Esophagus squamous epithelium (tissue), 5 donors: Measurements from ENCODE around the gene PHACTR4. TPM values are rescaled to one million over a fixed set of nuclear protein-coding genes. Genes with fewer than 3 reads are reported as not detected.

Experiments
- DNase-seq: peaks from one replicate; lab custom pipeline; 2025; lab: John Stamatoyannopoulos, UW
- H3K27ac ChIP-seq, 4 donors: fragments of 200-600 bp; sonication (generic); one replicate each; pipeline ENCODE4 v1.5.1; 2016 to 2019; ENCODE audit warnings: mild to moderate bottlenecking in 1 of 4
- H3K27me3 ChIP-seq, 4 donors: fragments of 200-600 bp; sonication (generic); 1 replicate in 3 of 4; 2 replicates in 1 of 4; pipeline versions ENCODE4 v1.5.1 to v1.6.0; 2017 to 2021; ENCODE audit warnings: antibody characterized with exemption in 1 of 4
- H3K36me3 ChIP-seq, 3 donors: fragments of 200-600 bp; sonication (generic); one replicate each; pipeline ENCODE4 v1.5.1; 2016 to 2019
- H3K4me1 ChIP-seq, 3 donors: fragments of 200-600 bp; sonication (generic); one replicate each; pipeline ENCODE4 v1.5.1; 2017 to 2019
- H3K4me3 ChIP-seq, 4 donors: fragments of 200-600 bp; sonication (generic); 1 replicate in 3 of 4; 2 replicates in 1 of 4; pipeline ENCODE4 v1.5.1; 2016 to 2019; ENCODE audit warnings: mild to moderate bottlenecking in 2 of 4, moderate library complexity in 1 of 4
- H3K9me3 ChIP-seq, 3 donors: fragments of 200-600 bp; sonication (generic); one replicate each; pipeline ENCODE4 v1.5.1; 2016 to 2019
- POLR2A ChIP-seq, 4 donors: fragments of 450-650 bp; IDR thresholded peaks; one replicate each; pipeline ENCODE4 v1.6.1; 2017; ENCODE audit warnings: antibody characterized with exemption in 4 of 4, mild to moderate bottlenecking in 4 of 4, moderate library complexity in 3 of 4
- WGBS, 2 donors: methylation state at CpG; one replicate each; pipeline ENCODE4 v1.1.5; 2018; 5-methylcytosine and 5-hydroxymethylcytosine counted together
- intact Hi-C: fragments of 100-400 bp; cut with DNase I; formaldehyde crosslinking; loops from one replicate; pipeline ENCODE4 v1.15.0; 2022
- total RNA-seq, 4 donors: library from RNA; depleted of rRNA; stranded (reverse); fragments of >200 nt; gene quantifications; one replicate each; pipeline ENCODE4 v1.1.0, GENCODE V29; 2016
- TF ChIP-seq, protein P1 (sequence below), 6 experiments: fragments of 450-650 bp in 4 of 6; fragments of 200-600 bp in 2 of 6; sonication (generic) in 2 of 6; IDR thresholded peaks; one replicate each; pipeline ENCODE4 v1.5.1; 2016 to 2019; ENCODE audit warnings: antibody characterized with exemption in 6 of 6, mild to moderate bottlenecking in 4 of 6, moderate library complexity in 4 of 6
- donor health status: DM: yes; HTN: yes; CAD: no.

Gene PHACTR4
- total RNA-seq, 4 donors from 2014 or later = 33.4 to 41.0 (median 36.3) TPM

DNA sequence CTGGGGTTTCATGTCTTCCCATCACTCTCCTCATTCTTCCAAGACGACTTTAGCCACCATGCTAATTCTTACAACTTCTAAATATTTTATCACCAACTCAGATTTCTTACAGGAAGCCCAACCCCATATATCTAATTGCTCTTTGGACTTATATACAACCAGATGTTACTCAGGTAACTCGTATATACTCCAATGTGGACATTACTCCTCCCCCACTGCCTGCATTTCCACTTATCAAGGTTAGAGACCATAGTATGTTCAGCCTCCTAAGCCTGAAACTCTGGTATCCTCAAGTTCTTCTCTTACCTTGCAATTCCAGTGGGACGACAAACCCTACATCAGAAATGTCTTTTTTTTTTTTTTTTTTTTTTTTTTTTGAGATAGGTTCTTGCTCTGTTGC, 133.6 kb downstream of the PHACTR4 start:
- H3K9me3 ChIP-seq = no peaks in the 10 kb centered on the region
- peaks cover 0 to 32% (median 3%) of the 10 kb centered on the region in 3 donors for H3K36me3 ChIP-seq
- H3K4me3 ChIP-seq = no peak overlapping the region
- peaks cover 0 to 27% (median 6%) of the 10 kb centered on the region in 3 donors for H3K4me1 ChIP-seq
- no peak for DNase-seq
- no peaks in the 10 kb centered on the region for H3K27me3 ChIP-seq
- WGBS, 2 donors = 78 to 88% methylated on average over 3 of the region's 3 CpGs
- TF ChIP-seq, protein P1, sequence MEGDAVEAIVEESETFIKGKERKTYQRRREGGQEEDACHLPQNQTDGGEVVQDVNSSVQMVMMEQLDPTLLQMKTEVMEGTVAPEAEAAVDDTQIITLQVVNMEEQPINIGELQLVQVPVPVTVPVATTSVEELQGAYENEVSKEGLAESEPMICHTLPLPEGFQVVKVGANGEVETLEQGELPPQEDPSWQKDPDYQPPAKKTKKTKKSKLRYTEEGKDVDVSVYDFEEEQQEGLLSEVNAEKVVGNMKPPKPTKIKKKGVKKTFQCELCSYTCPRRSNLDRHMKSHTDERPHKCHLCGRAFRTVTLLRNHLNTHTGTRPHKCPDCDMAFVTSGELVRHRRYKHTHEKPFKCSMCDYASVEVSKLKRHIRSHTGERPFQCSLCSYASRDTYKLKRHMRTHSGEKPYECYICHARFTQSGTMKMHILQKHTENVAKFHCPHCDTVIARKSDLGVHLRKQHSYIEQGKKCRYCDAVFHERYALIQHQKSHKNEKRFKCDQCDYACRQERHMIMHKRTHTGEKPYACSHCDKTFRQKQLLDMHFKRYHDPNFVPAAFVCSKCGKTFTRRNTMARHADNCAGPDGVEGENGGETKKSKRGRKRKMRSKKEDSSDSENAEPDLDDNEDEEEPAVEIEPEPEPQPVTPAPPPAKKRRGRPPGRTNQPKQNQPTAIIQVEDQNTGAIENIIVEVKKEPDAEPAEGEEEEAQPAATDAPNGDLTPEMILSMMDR (IDR thresholded peaks at IDR 0.05) = no peak
- TF ChIP-seq POLR2A (IDR thresholded peaks at IDR 0.05) = no peak
- H3K27ac ChIP-seq = no peak overlapping the region
- intact Hi-C loops = no loop called here

- DNase-seq = peak; percentile 89
- TF ChIP-seq, protein P1 (IDR thresholded peaks at IDR 0.05) = peak in 2 of 6 experiments; percentile 8 to 15
- peak in 3 of 4 donors; percentile 95 to 98 (median 97) for TF ChIP-seq POLR2A (IDR thresholded peaks at IDR 0.05)
- Histone ChIP-seq H3K9me3 (no peaks in the 10 kb centered on the region), H3K36me3 (peaks cover 12 to 33% (median 18%) of the 10 kb centered on the region in 3 donors), H3K4me3 (peak within 1 kb of the TSS; percentile 70 to 80 (median 76)), H3K4me1 (peaks cover 13 to 51% (median 31%) of the 10 kb centered on the region in 3 donors), H3K27me3 (no peaks in the 10 kb centered on the region), H3K27ac (peak within 1 kb of the TSS; percentile 90 to 93 (median 91))
- intact Hi-C loops = no loop called here
- 1 to 2% methylated on average over 38 to 40 of the region's 41 CpGs for WGBS, 2 donors
These were observed 136.1 kb downstream of the PHACTR4 start, which contains the start of gene RCC1 for GRCh38 chr1:28505406-28506187. RCC1 (plus strand) TSS chr1:28506043; CDS start chr1:28529867, 23,824 bp downstream.

DNA sequence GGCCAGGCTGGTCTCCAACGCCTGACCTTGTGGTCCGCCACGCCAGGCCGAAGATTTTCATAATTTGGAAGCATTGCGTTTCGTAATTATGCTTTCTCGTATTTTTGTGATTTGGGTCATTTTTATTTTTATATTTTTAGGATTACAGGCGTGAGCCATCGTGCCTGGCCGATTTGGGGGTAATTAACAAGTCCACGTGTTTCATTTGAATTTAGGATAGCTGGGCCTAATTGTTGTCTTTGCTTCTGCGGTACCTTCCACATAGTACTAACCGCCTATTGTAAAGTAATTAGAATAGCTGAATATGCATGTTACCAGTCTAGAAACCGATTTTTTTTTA, 137.3 kb downstream of the PHACTR4 start:
- DNase-seq = no peak
- intact Hi-C loops = no loop called here
- H3K4me1 ChIP-seq = peaks cover 13 to 60% (median 41%) of the 10 kb centered on the region in 3 donors

GRCh38 chr1:28507247-28507645, 137.7 kb downstream of the PHACTR4 start:
- intact Hi-C loops = no loop called here
- no peak for TF ChIP-seq POLR2A (IDR thresholded peaks at IDR 0.05)
- TF ChIP-seq, protein P1 (IDR thresholded peaks at IDR 0.05) = no peak
- Histone ChIP-seq H3K36me3 (peaks cover 17 to 48% (median 32%) of the 10 kb centered on the region in 3 donors), H3K27ac (peak overlapping the region; percentile 90 to 93 (median 91)), H3K9me3 (no peaks in the 10 kb centered on the region), H3K4me1 (peaks cover 13 to 64% (median 45%) of the 10 kb centered on the region in 3 donors), H3K4me3 (peak overlapping the region; percentile 70 to 80 (median 76)), H3K27me3 (no peaks in the 10 kb centered on the region)
- 1 to 3% methylated on average over 11 of the region's 11 CpGs for WGBS, 2 donors
- DNase-seq = no peak

More for the DNA sequence above, 137.3 kb downstream of the PHACTR4 start:
- Histone ChIP-seq H3K36me3 (peaks cover 17 to 44% (median 29%) of the 10 kb centered on the region in 3 donors), H3K4me3 (peak overlapping the region; percentile 70 to 80 (median 76)), H3K27ac (peak overlapping the region; percentile 90 to 93 (median 91)), H3K9me3 (no peaks in the 10 kb centered on the region), H3K27me3 (no peaks in the 10 kb centered on the region)
- TF ChIP-seq, protein P1 (IDR thresholded peaks at IDR 0.05) = no peak
- no peak for TF ChIP-seq POLR2A (IDR thresholded peaks at IDR 0.05)
- 1% methylated on average over 14 of the region's 14 CpGs for WGBS, 2 donors
